Neutrophil (primary cell): ENCODE results near the gene FADS3.

ENCODE experiments used
- H3K27ac ChIP-seq: fragments of 200-600 bp; sonication (generic); 2 replicates; pipeline ENCODE4 v1.5.1; 2016; ENCODE audit warnings: mild to moderate bottlenecking, moderate library complexity
- H3K27me3 ChIP-seq: fragments of 200-600 bp; sonication (generic); 2 replicates; pipeline ENCODE4 v1.6.0; 2016; ENCODE audit warnings: mild to moderate bottlenecking
- H3K36me3 ChIP-seq: fragments of 200-600 bp; sonication (generic); 2 replicates; pipeline ENCODE4 v1.5.1; 2017
- H3K4me1 ChIP-seq, 2 experiments: fragments of 200-600 bp in 1 of 2; sonication (generic) in 1 of 2; 1 replicate in 1 of 2; 2 replicates in 1 of 2; pipeline versions ENCODE4 v1.5.1 to v1.6.1; 2013 to 2016; ENCODE audit warnings: low read depth in 1 of 2, low read length in 1 of 2, mild to moderate bottlenecking in 1 of 2, moderate library complexity in 1 of 2; ENCODE audit not compliant: control insufficient read depth in 1 of 2, insufficient read depth in 1 of 2
- H3K4me3 ChIP-seq, 2 experiments: fragments of 200-600 bp in 1 of 2; sonication (generic) in 1 of 2; 1 replicate in 1 of 2; 2 replicates in 1 of 2; pipeline ENCODE4 v1.5.1; 2013 to 2016; ENCODE audit warnings: low read depth in 1 of 2, low read length in 1 of 2, mild to moderate bottlenecking in 1 of 2, moderate library complexity in 1 of 2
- H3K9me3 ChIP-seq: fragments of 200-600 bp; sonication (generic); 2 replicates; pipeline ENCODE4 v1.5.1; 2016
- CTCF ChIP-seq: fragments of 200-600 bp; sonication (generic); IDR thresholded peaks from 2 replicates; pipeline ENCODE4 v1.5.1; 2016; ENCODE audit warnings: antibody characterized with exemption

FADS3 gene

GRCh38 chr11:61844909-61845565 lies 46.3 kb downstream of the FADS3 start:
- H3K27ac ChIP-seq = no peak overlapping the region
- no peak overlapping the region for H3K4me3 ChIP-seq
- peaks cover 7% of the 10 kb centered on the region for H3K36me3 ChIP-seq
- TF ChIP-seq CTCF = no peak
- no peaks in the 10 kb centered on the region for H3K27me3 ChIP-seq
- H3K4me1 ChIP-seq = no peaks in the 10 kb centered on the region
- no peaks in the 10 kb centered on the region for H3K9me3 ChIP-seq

GRCh38 chr11:61842528-61842820 lies 48.9 kb downstream of the FADS3 start:
- TF ChIP-seq CTCF = no peak
- H3K27me3 ChIP-seq = no peaks in the 10 kb centered on the region
- no peak overlapping the region for H3K27ac ChIP-seq
- no peaks in the 10 kb centered on the region for H3K9me3 ChIP-seq
- no peaks in the 10 kb centered on the region for H3K4me1 ChIP-seq
- peaks cover 7% of the 10 kb centered on the region for H3K36me3 ChIP-seq
- no peak overlapping the region for H3K4me3 ChIP-seq

GRCh38 chr11:61841636-61842527 lies 49.5 kb downstream of the FADS3 start:
- no peak overlapping the region for H3K27ac ChIP-seq
- no peak overlapping the region for H3K4me3 ChIP-seq
- no peaks in the 10 kb centered on the region for H3K9me3 ChIP-seq
- TF ChIP-seq CTCF = no peak
- H3K36me3 ChIP-seq = peaks cover 7% of the 10 kb centered on the region
- peaks cover under 1 to 1% of the 10 kb centered on the region in 2 experiments for H3K4me1 ChIP-seq
- no peaks in the 10 kb centered on the region for H3K27me3 ChIP-seq

- Histone ChIP-seq H3K36me3 (peaks cover 7% of the 10 kb centered on the region), H3K9me3 (no peaks in the 10 kb centered on the region), H3K27ac (no peak overlapping the region), H3K27me3 (no peaks in the 10 kb centered on the region), H3K4me1 (peaks cover 15 to 16% of the 10 kb centered on the region in 2 experiments), H3K4me3 (no peak overlapping the region)
- TF ChIP-seq CTCF = no peak
Measured at GRCh38 chr11:61840371-61840770, 51.0 kb downstream of the FADS3 start.

GRCh38 chr11:61839742-61840141 lies 51.6 kb downstream of the FADS3 start:
- Histone ChIP-seq H3K4me3 (no peak overlapping the region), H3K27me3 (no peaks in the 10 kb centered on the region), H3K9me3 (no peaks in the 10 kb centered on the region), H3K27ac (no peak overlapping the region), H3K36me3 (peaks cover 7% of the 10 kb centered on the region), H3K4me1 (peaks cover 22 to 23% of the 10 kb centered on the region in 2 experiments)
- TF ChIP-seq CTCF = no peak
